ENCODE results near the gene TRIP10. TPM values are rescaled to one million over a fixed set of nuclear protein-coding genes. Genes with fewer than 3 reads are reported as not detected.

The TRIP10 gene
- total RNA-seq, 1 donor = 36.2 TPM

DNA sequence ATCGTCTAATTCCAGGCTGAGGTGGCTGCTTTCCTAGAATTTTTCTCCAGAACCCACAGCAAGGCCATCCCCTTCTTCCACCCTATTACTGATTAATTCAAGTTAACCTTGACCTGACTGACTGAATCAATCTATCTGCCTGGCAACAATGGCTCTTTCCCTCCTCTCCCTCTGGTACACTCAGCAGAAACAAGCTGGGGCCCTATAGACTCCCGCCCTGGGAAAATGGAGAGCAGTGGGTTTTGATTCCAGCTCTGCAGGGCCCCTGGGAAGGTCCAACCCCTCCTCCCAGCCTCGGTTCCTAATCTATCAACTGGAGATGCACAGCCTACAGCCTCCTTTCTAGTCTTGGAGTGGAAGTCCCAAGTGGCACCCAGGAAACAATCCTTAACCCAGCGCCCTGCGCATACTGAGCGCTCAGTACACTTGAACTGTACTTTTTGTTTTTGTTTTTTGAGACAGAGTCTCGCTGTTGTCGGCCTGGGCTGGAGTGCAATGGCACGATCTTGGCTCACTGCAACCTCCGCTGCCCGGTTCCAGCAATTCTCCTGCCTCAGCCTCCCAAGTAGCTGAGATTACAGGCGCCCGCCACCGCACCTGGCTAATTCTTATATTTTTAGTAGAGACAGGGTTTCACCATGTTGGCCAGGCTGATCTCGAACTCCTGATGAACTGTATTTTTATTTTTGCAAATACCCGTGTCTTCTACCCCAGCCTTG, 13.8 kb upstream of the TRIP10 start:
- no peak overlapping the region for H2AFZ ChIP-seq (ENCODE audit: low read length)
- H3K27ac ChIP-seq (ENCODE audit: low read depth, low read length) = no peak overlapping the region
- no peaks in the 10 kb centered on the region for H4K20me1 ChIP-seq (ENCODE audit: insufficient read depth, low read length)
- peaks cover 2% of the 10 kb centered on the region for H3K27me3 ChIP-seq (ENCODE audit: insufficient read depth, low read length)
- H3K4me2 ChIP-seq (ENCODE audit: insufficient read depth, low read length) = no peak overlapping the region
- no peaks in the 10 kb centered on the region for H3K9me3 ChIP-seq (ENCODE audit: low read depth, low read length)
- no peak overlapping the region for H3K4me3 ChIP-seq (ENCODE audit: insufficient read depth, low read length)
- peaks cover 8% of the 10 kb centered on the region for H3K4me1 ChIP-seq (ENCODE audit: insufficient read depth, low read length)
- no peaks in the 10 kb centered on the region for H3K36me3 ChIP-seq (ENCODE audit: insufficient read depth, low read length)
- DNase-seq (ENCODE audit: insufficient read length, low spot score, missing footprints) = peak; percentile 45
- TF ChIP-seq CTCF (IDR thresholded peaks at IDR 0.05; ENCODE audit: extremely low read depth, low read depth, low read length) = no peak
- no peaks in the 10 kb centered on the region for H3K79me2 ChIP-seq (ENCODE audit: insufficient read depth, low read length)

DNA sequence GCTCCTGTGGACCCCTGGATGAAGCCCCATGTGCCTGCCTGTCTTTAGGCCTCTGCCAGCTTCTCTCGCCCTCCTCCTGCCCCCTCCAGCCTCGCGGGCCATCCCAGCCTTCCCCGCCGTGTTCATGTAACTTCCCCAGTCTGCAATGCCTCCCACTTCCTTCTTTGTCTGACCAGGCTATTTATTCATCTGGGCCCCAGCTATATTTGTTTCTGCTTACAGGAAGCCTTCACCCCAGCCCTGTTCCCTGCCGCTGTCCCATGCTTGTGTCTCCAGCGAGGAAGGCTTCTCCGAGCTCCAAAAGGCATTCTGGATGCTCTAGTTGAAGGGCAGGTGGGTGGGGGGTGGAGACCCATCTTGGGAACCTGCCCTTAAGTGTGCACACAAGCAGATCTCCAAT, 11.1 kb upstream of the TRIP10 start:
- Histone ChIP-seq H2AFZ (ENCODE audit: low read length) (no peak overlapping the region), H3K27me3 (ENCODE audit: insufficient read depth, low read length) (no peaks in the 10 kb centered on the region), H3K9me3 (ENCODE audit: low read depth, low read length) (no peaks in the 10 kb centered on the region), H4K20me1 (ENCODE audit: insufficient read depth, low read length) (no peaks in the 10 kb centered on the region), H3K4me2 (ENCODE audit: insufficient read depth, low read length) (no peak overlapping the region), H3K36me3 (ENCODE audit: insufficient read depth, low read length) (no peaks in the 10 kb centered on the region), H3K4me3 (ENCODE audit: insufficient read depth, low read length) (no peak overlapping the region), H3K27ac (ENCODE audit: low read depth, low read length) (no peak overlapping the region), H3K79me2 (ENCODE audit: insufficient read depth, low read length) (no peaks in the 10 kb centered on the region), H3K4me1 (ENCODE audit: insufficient read depth, low read length) (no peaks in the 10 kb centered on the region)
- DNase-seq (ENCODE audit: insufficient read length, low spot score, missing footprints) = peak; percentile 79
- TF ChIP-seq CTCF (IDR thresholded peaks at IDR 0.05; ENCODE audit: extremely low read depth, low read depth, low read length) = no peak

DNA sequence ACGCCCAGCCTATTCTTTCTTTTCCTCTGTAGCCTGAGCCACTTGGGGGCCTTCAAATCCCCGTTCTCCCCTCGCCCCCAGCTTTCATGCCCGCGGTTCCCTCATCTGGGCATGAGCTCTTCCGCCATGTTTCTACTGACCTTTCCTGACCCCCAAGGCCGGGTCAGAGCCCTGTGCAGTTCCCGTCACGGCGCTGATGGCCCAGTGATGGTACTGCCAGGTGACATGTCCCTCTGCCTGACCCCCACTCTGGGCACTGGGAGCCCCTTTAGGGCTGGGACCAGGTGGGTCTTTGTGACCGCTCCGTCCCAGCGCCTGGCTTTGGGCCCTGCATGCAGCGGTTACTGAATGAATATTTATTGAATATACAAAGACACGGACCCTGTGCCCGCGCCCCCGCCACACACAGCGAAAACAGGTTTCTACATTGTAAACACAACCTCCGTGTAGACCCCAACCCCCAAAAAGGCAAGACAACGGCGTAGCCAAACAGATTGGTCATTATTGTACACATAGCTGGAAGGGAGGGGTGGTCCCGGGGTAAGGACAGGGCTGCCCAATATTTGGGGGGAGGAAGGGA, 9.8 kb upstream of the TRIP10 start:
- Histone ChIP-seq H3K36me3 (ENCODE audit: insufficient read depth, low read length) (no peaks in the 10 kb centered on the region), H3K27ac (ENCODE audit: low read depth, low read length) (no peak overlapping the region), H4K20me1 (ENCODE audit: insufficient read depth, low read length) (no peaks in the 10 kb centered on the region), H3K79me2 (ENCODE audit: insufficient read depth, low read length) (no peaks in the 10 kb centered on the region), H3K4me1 (ENCODE audit: insufficient read depth, low read length) (no peaks in the 10 kb centered on the region), H3K27me3 (ENCODE audit: insufficient read depth, low read length) (no peaks in the 10 kb centered on the region), H2AFZ (ENCODE audit: low read length) (no peak overlapping the region), H3K9me3 (ENCODE audit: low read depth, low read length) (no peaks in the 10 kb centered on the region), H3K4me2 (ENCODE audit: insufficient read depth, low read length) (no peak overlapping the region), H3K4me3 (ENCODE audit: insufficient read depth, low read length) (no peak overlapping the region)
- TF ChIP-seq CTCF (IDR thresholded peaks at IDR 0.05; ENCODE audit: extremely low read depth, low read depth, low read length) = no peak
- DNase-seq (ENCODE audit: insufficient read length, low spot score, missing footprints) = peak; percentile 83

DNA sequence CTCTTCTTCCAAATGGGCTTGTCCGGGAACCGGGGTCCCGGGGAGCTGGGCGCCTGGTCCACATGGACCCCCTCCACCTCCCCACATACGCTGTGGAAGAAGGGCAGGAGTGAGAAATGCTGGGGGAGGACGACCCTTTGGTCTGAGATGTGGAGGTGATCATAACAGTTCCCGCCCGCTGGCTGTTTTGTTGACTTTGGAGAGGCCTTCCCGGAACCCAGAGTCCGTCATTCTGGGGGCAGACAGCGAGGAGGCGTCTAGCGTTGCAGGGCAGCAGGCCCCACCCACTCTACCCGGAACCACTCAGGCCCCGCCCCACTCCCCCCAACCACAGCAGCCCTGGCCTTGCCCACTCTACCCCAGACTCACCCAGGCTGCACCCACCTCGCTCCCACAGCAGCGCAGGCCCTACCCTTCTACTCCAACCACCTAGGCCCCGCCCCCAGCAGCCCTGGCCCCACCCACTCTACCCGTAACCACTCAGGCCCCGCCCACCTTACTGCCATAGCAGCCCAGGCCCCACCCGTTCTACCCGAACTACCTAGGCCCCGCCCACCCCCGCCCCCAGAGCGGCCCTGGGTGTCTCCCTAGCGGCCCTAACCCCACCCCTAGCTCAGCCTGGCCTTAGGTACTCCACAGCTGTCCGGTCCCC, 9.2 kb upstream of the TRIP10 start:
- no peak overlapping the region for H3K4me2 ChIP-seq (ENCODE audit: insufficient read depth, low read length)
- no peak overlapping the region for H3K27ac ChIP-seq (ENCODE audit: low read depth, low read length)
- H3K27me3 ChIP-seq (ENCODE audit: insufficient read depth, low read length) = no peaks in the 10 kb centered on the region
- H4K20me1 ChIP-seq (ENCODE audit: insufficient read depth, low read length) = no peaks in the 10 kb centered on the region
- H2AFZ ChIP-seq (ENCODE audit: low read length) = no peak overlapping the region
- H3K79me2 ChIP-seq (ENCODE audit: insufficient read depth, low read length) = no peaks in the 10 kb centered on the region
- no peaks in the 10 kb centered on the region for H3K4me1 ChIP-seq (ENCODE audit: insufficient read depth, low read length)
- peak; percentile 87 for DNase-seq (ENCODE audit: insufficient read length, low spot score, missing footprints)
- H3K9me3 ChIP-seq (ENCODE audit: low read depth, low read length) = no peaks in the 10 kb centered on the region
- no peak for TF ChIP-seq CTCF (IDR thresholded peaks at IDR 0.05; ENCODE audit: extremely low read depth, low read depth, low read length)
- no peaks in the 10 kb centered on the region for H3K36me3 ChIP-seq (ENCODE audit: insufficient read depth, low read length)
- H3K4me3 ChIP-seq (ENCODE audit: insufficient read depth, low read length) = no peak overlapping the region

Measured in osteoblast (primary cell).